SIG-M5 treated with dmso at 0.1 percent for 504 hours (cell line): ENCODE data around the gene MAPKAP1.
A peak's percentile ranks its signal among the peaks of the same experiment; 100 is the strongest.

Source experiments
- DNase-seq: peaks from one replicate; lab custom pipeline; 2025; ENCODE audit not compliant: unreplicated experiment; lab: John Stamatoyannopoulos, UW

MAPKAP1 gene

DNA sequence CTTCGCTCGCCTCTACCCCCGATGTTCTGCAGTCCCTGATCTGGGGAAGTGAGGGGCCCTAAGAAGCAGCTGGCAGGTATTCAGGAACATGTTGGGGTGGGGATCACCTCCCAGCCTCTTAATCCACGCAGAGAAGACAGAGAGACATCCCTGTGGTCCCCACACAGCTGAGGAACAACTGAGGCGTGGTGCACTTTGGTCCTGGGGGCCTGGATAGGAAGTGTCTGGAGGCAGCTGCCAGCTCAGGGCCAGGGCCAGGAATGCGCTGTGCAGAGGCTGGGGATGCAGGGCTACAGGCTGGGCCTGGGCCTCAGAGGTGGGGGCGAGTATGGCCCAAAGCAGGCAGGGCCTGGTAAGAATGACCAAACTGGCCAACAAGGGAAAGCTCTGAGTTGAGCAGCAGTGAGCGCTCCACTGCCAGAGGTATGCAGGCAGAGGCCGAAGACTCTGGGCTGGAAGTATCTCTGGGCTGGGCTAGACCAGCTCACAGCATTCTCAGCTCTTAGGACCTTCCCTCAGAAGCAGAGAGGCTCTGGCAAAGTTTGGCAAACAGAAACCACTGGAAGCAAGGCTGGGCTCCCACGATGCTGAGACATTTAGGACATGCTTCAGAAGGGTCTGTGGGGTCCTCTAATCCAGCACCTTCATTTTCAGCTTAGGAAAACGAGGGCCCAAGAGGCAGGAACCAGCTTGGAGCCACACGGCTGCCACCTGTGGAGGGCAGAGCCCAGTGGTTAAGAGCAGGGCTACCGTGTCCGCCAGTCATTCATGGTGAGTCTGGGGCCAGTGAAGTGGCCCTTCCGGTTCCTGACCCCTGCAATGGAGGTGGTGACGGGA lies 271.0 kb downstream of the MAPKAP1 start:
- DNase-seq, result no peak

GRCh38 chr9:125434986-125435775 lies 271.8 kb downstream of the MAPKAP1 start:
- DNase-seq, result no peak

- DNase-seq, result no peak
These were observed 273.5 kb downstream of the MAPKAP1 start for GRCh38 chr9:125433461-125434011.

GRCh38 chr9:125432715-125433385 lies 274.2 kb downstream of the MAPKAP1 start:
- DNase-seq, result no peak

DNA sequence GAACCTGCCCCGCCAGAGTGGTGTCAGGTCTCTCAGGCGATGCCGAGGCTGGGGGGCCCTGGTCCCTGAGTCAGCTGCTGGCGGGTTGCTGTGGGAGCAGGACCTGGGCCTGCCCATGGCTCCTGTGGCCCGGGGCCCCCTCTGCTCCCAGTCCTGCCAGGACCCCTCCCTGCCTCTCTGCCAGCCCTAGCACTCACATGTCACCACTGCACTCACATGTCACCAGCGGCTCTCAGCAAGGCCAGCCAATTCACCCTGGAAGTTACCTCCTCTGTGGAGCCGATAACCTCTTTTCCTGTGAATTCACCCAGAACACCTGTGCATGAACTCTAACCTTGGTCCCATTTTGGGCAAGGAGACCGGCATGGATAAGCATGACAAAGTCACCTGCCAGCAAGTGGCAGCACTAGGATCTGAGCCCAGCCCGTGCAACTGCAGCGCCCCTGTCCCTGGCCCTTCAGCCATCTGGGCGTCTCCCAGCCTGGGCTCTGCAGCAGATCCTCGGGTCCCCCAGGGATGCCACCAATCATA lies 275.2 kb downstream of the MAPKAP1 start:
- DNase-seq, result no peak

GRCh38 chr9:125431012-125431305 lies 276.0 kb downstream of the MAPKAP1 start:
- no peak for DNase-seq

- DNase-seq, result no peak
These were observed 276.6 kb downstream of the MAPKAP1 start for GRCh38 chr9:125430161-125431011.

DNA sequence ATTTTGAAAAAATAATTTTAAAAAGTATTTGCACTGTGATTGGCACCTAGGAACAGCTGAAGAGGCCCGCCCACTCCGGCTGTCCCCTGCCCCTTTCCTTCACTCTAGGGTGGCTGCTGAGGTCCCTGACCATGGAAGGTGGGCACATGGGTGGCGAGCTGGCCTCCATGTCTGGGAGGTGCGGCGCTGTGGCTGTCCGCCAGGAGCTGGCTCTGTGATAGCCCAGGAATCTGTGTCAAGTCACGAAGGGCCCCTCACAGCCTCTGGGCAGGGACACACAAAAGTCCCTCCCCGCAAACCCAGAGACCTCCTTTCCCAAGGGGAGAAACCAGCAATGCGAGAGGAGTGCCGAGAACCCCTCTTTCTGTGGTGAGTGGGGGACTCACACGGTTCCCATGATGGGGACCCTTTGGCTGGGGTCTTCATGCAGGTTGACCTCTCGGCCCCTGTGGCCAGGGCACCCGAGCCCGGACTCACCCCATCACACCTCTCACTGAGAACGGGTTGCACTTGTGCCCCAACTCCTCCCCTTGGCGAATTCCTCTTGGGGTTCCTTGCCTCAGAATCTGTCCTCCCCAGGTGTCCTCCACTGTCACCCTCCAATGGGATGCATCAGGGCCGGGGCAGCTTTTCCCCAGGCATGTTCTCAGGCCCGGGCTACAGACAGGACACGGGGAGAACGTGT lies 277.4 kb downstream of the MAPKAP1 start:
- DNase-seq, result no peak

- no peak for DNase-seq
These were observed 278.0 kb downstream of the MAPKAP1 start for GRCh38 chr9:125428902-125429467.

DNA sequence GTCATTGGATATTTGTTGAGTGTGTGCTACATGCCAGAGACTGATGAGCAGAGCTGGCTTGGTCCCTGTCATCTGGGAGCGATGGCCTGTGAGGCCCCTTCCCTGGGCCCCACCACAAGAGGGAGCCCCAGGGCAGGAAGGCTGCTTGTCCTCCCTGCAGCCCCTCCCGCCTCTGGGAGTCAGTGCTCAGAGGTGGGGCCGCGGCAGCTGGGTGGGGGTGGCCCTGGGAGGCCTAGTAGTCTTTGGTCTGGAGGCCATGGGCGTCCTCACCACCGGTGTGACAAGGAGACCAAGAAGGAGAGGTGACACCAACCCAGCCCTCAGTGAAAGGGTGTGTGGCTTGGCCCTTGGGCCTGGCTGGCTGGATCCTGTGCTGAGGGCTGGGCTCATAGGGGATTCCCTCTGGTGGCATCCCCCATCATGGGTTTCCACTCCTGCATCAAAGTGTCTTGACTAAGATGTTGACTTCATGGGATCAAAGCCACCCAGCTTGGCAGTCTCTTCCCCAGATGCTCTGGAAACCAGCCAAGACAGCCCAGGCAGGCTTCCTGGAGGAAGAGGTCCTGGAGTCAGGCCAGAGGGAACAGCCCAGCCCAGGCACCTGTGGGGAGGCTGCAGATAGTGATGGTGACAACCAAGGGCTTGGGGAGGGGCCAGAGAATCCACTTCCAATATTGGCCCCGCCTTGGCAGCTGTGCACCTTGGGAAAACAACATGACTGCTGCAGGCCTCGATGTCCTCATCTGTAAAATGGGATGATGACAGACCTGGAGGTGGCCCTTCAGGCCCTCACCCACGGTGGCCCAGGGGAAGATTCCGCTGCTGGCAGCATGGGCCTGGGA lies 278.7 kb downstream of the MAPKAP1 start:
- DNase-seq, result peak; percentile 26

DNA sequence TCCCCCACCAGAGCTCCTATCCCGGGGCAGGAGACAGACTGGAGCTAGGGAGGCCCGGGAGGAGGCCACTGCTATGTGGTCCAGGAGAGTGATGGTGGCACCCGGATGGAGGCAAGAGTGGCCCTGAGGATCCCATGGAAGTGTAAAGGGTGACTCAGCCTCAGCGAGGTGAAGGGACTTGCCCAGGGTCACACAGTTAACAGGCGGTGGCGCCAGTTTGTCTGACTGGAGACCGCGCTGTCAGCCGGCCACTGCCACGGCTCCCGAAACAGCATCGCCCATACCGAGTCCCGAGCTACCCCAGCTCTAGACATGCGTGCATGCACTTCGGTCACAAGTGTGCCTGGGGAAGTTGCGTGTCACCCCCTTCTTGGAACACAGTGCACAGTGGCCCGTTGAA lies 279.5 kb downstream of the MAPKAP1 start:
- DNase-seq, result no peak

DNA sequence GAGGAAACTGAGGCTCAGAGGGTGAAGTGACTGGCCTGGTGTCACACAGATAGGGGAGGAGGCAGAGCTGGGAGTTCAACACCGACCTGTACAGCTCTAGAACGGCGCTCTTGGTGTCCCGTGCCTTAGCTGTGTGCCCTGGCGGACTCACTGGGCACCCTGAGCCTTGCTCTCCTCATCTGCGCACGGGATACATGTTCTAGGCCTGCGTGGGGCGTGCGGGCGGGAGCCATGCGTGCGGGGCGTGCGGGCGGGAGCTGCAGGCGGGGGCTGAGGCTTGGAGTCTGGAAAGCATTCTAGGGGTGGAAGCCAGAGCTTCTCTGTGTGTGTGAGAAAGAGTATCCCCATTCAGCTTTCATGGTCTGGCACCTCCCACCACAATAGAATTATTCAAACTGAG lies 280.1 kb downstream of the MAPKAP1 start:
- DNase-seq, result no peak

- DNase-seq, result no peak
These were observed 281.0 kb downstream of the MAPKAP1 start for GRCh38 chr9:125425901-125426515.

DNA sequence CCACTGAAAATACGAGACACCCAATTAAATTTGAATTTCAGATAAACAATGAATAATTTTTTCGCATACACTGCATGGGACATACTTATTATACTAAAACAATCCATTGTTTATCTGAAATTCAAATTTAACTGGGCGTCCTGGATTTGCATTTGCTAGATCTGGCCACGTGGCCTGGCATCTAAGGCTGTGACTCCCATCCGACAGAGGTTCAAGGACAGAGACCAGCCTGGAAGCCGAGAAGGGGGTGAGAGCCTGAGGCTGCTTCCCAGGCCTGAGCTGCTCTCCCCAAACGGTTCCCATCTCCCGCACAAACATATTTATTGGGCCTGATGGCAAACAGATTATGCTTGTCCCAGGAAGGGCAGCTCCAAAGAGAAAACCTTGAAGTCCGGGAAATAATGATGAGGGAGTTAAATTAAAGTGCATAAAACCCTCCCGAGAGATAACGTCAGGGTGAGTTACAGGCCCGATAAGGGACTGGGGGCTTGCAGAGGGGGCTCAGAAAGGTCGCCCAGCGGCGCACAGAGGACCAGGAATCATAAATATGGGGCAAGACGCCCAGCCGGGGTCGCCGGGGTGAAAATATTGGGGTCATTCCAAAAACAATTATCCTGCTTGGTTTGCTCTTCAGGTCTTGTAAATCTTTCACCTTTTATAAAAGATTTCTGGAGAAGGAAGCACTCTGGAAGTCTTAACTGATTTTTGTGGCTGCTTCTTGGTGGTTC lies 281.7 kb downstream of the MAPKAP1 start:
- DNase-seq, result no peak

- no peak for DNase-seq
These were observed 283.0 kb downstream of the MAPKAP1 start for GRCh38 chr9:125423964-125424363.

- no peak for DNase-seq
These were observed 284.2 kb downstream of the MAPKAP1 start for GRCh38 chr9:125422853-125423252.

- DNase-seq, result no peak
These were observed 285.3 kb downstream of the MAPKAP1 start for GRCh38 chr9:125421591-125422181.
